ENCODE results near the gene RASGRP2. TPM values are rescaled to one million over a fixed set of nuclear protein-coding genes. Genes with fewer than 3 reads are reported as not detected.

Gene RASGRP2
- total RNA-seq, 1 experiment from 2014 or later = 4.0 TPM

GRCh38 chr11:64698427-64698826 lies 45.5 kb downstream of the RASGRP2 start:
- TF ChIP-seq CTCF (IDR thresholded peaks at IDR 0.05; ENCODE audit: insufficient read depth in 1 of 2, low read depth in 1 of 2, low read length in 1 of 2, severe bottlenecking in 1 of 2, unreplicated experiment in 1 of 2) = no peak
- peaks cover 9% of the 10 kb centered on the region for H3K4me1 Mint-ChIP-seq (ENCODE audit: low read depth, unreplicated experiment)
- CTCF ChIA-PET = no interaction called here
- POLR2A ChIA-PET = no interaction called here
- no peak overlapping the region for H3K27ac Mint-ChIP-seq (ENCODE audit: unreplicated experiment)
- no peak overlapping the region for H3K4me3 ChIP-seq (ENCODE audit: low read depth, low read length)
- no peaks in the 10 kb centered on the region for H3K36me3 Mint-ChIP-seq (ENCODE audit: insufficient read depth, unreplicated experiment)
- H3K9me3 Mint-ChIP-seq (ENCODE audit: unreplicated experiment) = no peaks in the 10 kb centered on the region
- H3K9me3 ChIP-seq = no peaks in the 10 kb centered on the region
- H3K27me3 Mint-ChIP-seq (ENCODE audit: insufficient read depth, unreplicated experiment) = peaks cover 9% of the 10 kb centered on the region
- intact Hi-C loops (cut with micrococcal nuclease; ENCODE audit: unreplicated experiment) = no loop called here
- no peaks in the 10 kb centered on the region for H3K4me1 ChIP-seq
- no peak overlapping the region for H3K4me3 Mint-ChIP-seq (ENCODE audit: unreplicated experiment)
- peaks cover 2% of the 10 kb centered on the region; the same call in 1 of the 2 replicates for H3K27me3 ChIP-seq (replicated peaks; ENCODE audit: control insufficient read depth, insufficient read depth, low read length)
- no TSS peak for BruUV-seq (replicated peaks)
- DNase-seq = no peak
- H3K36me3 ChIP-seq (ENCODE audit: control insufficient read depth, insufficient read depth, low read length) = no peaks in the 10 kb centered on the region

DNA sequence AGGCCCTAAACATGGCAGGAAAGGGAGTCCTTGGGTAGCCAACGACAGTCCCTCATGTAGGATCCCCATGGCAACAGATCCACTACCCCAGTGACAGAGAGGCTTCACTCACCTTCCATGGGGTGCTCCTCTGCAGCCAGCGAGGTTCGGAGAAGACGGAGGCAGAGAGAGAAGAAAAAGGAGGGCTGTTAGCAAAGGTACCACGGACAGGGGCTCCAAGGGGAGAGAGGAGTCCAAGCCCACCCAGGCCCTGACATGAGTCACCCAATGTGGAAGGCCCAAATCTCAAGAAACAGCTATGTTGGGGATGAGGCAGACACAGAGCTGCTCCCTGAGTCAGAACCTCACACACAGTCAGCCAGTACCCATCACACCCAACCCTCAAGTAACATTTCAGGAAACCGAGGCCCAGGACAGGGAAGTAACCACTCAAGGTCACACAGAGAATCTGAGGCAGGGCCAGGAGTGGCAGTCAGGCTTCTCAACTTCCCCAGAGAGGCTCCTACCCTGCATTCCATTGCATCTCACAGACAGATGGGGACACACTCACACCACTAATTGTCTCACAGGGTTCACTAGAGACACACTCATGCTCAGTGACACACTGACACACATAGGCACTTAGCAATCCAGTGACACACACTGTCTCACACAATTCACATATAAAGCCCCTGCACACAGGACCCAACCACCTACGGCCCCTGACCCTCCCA lies 46.1 kb downstream of the RASGRP2 start:
- Histone ChIP-seq H3K4me3 (ENCODE audit: low read depth, low read length) (no peak overlapping the region), H3K9me3 (no peaks in the 10 kb centered on the region), H3K27me3 (replicated peaks; ENCODE audit: control insufficient read depth, insufficient read depth, low read length) (peaks cover 2% of the 10 kb centered on the region; the same call in 1 of the 2 replicates), H3K36me3 (ENCODE audit: control insufficient read depth, insufficient read depth, low read length) (no peaks in the 10 kb centered on the region), H3K4me1 (no peaks in the 10 kb centered on the region)
- no peak for TF ChIP-seq CTCF (IDR thresholded peaks at IDR 0.05; ENCODE audit: insufficient read depth in 1 of 2, low read depth in 1 of 2, low read length in 1 of 2, severe bottlenecking in 1 of 2, unreplicated experiment in 1 of 2)
- Mint-ChIP-seq H3K27me3 (ENCODE audit: insufficient read depth, unreplicated experiment) (peaks cover 15% of the 10 kb centered on the region), H3K36me3 (ENCODE audit: insufficient read depth, unreplicated experiment) (no peaks in the 10 kb centered on the region), H3K9me3 (ENCODE audit: unreplicated experiment) (no peaks in the 10 kb centered on the region), H3K4me1 (ENCODE audit: low read depth, unreplicated experiment) (peaks cover 9% of the 10 kb centered on the region), H3K4me3 (ENCODE audit: unreplicated experiment) (no peak overlapping the region), H3K27ac (ENCODE audit: unreplicated experiment) (no peak overlapping the region)
- intact Hi-C loops (cut with micrococcal nuclease; ENCODE audit: unreplicated experiment) = no loop called here
- DNase-seq = no peak
- ChIA-PET POLR2A (no interaction called here), CTCF (interaction anchor here (1.1 kb wide), 1 partner anchor 343 kb away, joined by 3 read pairs; no protein-coding TSS in a partner anchor)
- BruUV-seq (replicated peaks) = no TSS peak

DNA sequence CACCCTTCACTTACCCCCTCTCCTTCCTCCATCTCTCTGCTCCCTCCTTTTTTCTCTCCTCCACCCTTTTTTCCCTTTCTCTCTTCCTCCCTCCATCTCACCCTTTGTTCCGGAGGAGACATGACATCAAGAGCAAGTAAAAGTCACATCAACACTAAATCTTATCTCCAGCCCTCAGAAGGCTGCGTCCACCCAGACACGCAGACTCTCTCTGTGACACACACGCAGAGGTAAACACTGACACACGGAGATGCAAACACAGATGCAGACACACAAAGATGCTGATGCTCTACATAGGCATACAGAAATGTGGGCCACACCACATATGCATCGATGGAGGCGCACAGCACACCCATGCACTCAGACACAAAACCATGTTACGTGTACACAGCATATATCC lies 47.9 kb downstream of the RASGRP2 start:
- no peak overlapping the region for H3K4me3 ChIP-seq (ENCODE audit: low read depth, low read length)
- no peaks in the 10 kb centered on the region for H3K9me3 Mint-ChIP-seq (ENCODE audit: unreplicated experiment)
- H3K4me1 Mint-ChIP-seq (ENCODE audit: low read depth, unreplicated experiment) = peaks cover 9% of the 10 kb centered on the region
- DNase-seq = no peak
- no peaks in the 10 kb centered on the region for H3K36me3 ChIP-seq (ENCODE audit: control insufficient read depth, insufficient read depth, low read length)
- TF ChIP-seq CTCF (IDR thresholded peaks at IDR 0.05; ENCODE audit: insufficient read depth in 1 of 2, low read depth in 1 of 2, low read length in 1 of 2, severe bottlenecking in 1 of 2, unreplicated experiment in 1 of 2) = no peak
- BruUV-seq (replicated peaks) = no TSS peak
- H3K4me3 Mint-ChIP-seq (ENCODE audit: unreplicated experiment) = no peak overlapping the region
- ChIA-PET CTCF (no interaction called here), POLR2A (no interaction called here)
- H3K36me3 Mint-ChIP-seq (ENCODE audit: insufficient read depth, unreplicated experiment) = no peaks in the 10 kb centered on the region
- H3K27ac Mint-ChIP-seq (ENCODE audit: unreplicated experiment) = no peak overlapping the region
- H3K4me1 ChIP-seq = no peaks in the 10 kb centered on the region
- intact Hi-C loops (cut with micrococcal nuclease; ENCODE audit: unreplicated experiment) = no loop called here
- H3K27me3 ChIP-seq (replicated peaks; ENCODE audit: control insufficient read depth, insufficient read depth, low read length) = peaks cover 4% of the 10 kb centered on the region
- peaks cover 24% of the 10 kb centered on the region for H3K27me3 Mint-ChIP-seq (ENCODE audit: insufficient read depth, unreplicated experiment)
- H3K9me3 ChIP-seq = no peaks in the 10 kb centered on the region
